ENCODE measurements around the gene ME3.

- TF ChIP-seq EZH2 (IDR thresholded peaks at IDR 0.05; ENCODE audit: insufficient read depth, poor library complexity, severe bottlenecking) (no peak), EZH2phosphoT487 (IDR thresholded peaks at IDR 0.05; ENCODE audit: insufficient read depth, low read depth) (no peak)
Measured at GRCh38 chr11:86704710-86705109, 32.3 kb upstream of the ME3 start.

Measured in GM23248 (cell line).